ENCODE data around the gene CLNK.

Gene CLNK

GRCh38 chr4:10694151-10694827 lies 9.7 kb upstream of the CLNK start:
- TF ChIP-seq CTCF (IDR thresholded peaks at IDR 0.05; ENCODE audit: low read depth, low read length) = no peak
- H3K4me3 ChIP-seq (ENCODE audit: low read depth, low read length) = no peak overlapping the region

GRCh38 chr4:10691651-10692050 lies 7.1 kb upstream of the CLNK start:
- H3K4me3 ChIP-seq (ENCODE audit: low read depth, low read length) = no peak overlapping the region
- TF ChIP-seq CTCF (IDR thresholded peaks at IDR 0.05; ENCODE audit: low read depth, low read length) = no peak

- no peak overlapping the region for H3K4me3 ChIP-seq (ENCODE audit: low read depth, low read length)
- no peak for TF ChIP-seq CTCF (IDR thresholded peaks at IDR 0.05; ENCODE audit: low read depth, low read length)
Observed at GRCh38 chr4:10690185-10690907, 5.8 kb upstream of the CLNK start.

- no peak overlapping the region for H3K4me3 ChIP-seq (ENCODE audit: low read depth, low read length)
- no peak for TF ChIP-seq CTCF (IDR thresholded peaks at IDR 0.05; ENCODE audit: low read depth, low read length)
Observed at GRCh38 chr4:10688846-10689245, 4.3 kb upstream of the CLNK start.

DNA sequence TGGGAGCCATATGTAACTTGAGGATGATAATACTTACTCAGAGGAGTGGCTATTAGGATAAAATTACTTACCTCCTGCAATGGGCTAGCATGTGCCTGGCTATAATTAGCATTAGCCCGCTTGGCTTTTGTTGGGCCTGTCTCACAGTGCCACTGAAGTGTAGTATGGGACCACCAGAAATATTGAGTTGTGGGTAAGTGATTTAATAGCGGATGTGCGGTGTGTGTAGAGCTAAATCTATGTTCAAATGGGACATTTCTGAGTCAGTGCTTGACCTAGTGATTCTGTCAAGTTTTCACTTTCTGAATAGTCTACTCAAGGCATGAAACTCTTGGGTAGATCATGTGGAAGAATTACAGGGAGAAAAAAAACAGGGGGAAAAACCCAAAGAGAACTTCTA lies 3.5 kb upstream of the CLNK start:
- no peak for TF ChIP-seq CTCF (IDR thresholded peaks at IDR 0.05; ENCODE audit: low read depth, low read length)
- no peak overlapping the region for H3K4me3 ChIP-seq (ENCODE audit: low read depth, low read length)

GRCh38 chr4:10687526-10687925 lies 3.0 kb upstream of the CLNK start:
- no peak overlapping the region for H3K4me3 ChIP-seq (ENCODE audit: low read depth, low read length)
- TF ChIP-seq CTCF (IDR thresholded peaks at IDR 0.05; ENCODE audit: low read depth, low read length) = no peak

GRCh38 chr4:10682397-10682796 lies 2.2 kb downstream of the CLNK start:
- H3K4me3 ChIP-seq (ENCODE audit: low read depth, low read length) = no peak overlapping the region
- no peak for TF ChIP-seq CTCF (IDR thresholded peaks at IDR 0.05; ENCODE audit: low read depth, low read length)

All from WI38 (cell line).